GM12878 (cell line): ENCODE measurements around the gene GNL3L.
"Not testable (repeated sequence)": the region's sequence is repeated elsewhere in the genome, so short reads cannot be mapped to it uniquely, and the experiment has no call there.

Experiments used
- BRCA1 ChIP-seq: IDR thresholded peaks from 2 replicates; pipeline ENCODE4 v1.6.1; 2011; ENCODE audit warnings: low read depth, low read length, improper control_type of control experiment
- EZH2 ChIP-seq: IDR thresholded peaks from 2 replicates; pipeline ENCODE4 v1.6.1; 2012; ENCODE audit warnings: low read depth, mild to moderate bottlenecking, control low read depth, inconsistent platforms, low read length, borderline replicate concordance; ENCODE audit not compliant: control insufficient read depth
- HDAC6 ChIP-seq: fragments of 200-600 bp; sonication (generic); IDR thresholded peaks from one replicate; pipeline ENCODE4 v1.8.0; 2017; ENCODE audit warnings: antibody characterized with exemption; ENCODE audit not compliant: unreplicated experiment
- MYC ChIP-seq: IDR thresholded peaks from 2 replicates; pipeline ENCODE4 v1.6.1; 2011; ENCODE audit warnings: mild to moderate bottlenecking, low read length, moderate library complexity, inconsistent platforms; ENCODE audit not compliant: insufficient read depth, insufficient replicate concordance, insufficient read length, severe bottlenecking
- POLR2A ChIP-seq: IDR thresholded peaks from 2 replicates; pipeline ENCODE4 v1.6.1; 2011; ENCODE audit warnings: low read depth, mild to moderate bottlenecking, low read length
- RAD21 ChIP-seq: IDR thresholded peaks from 2 replicates; pipeline ENCODE4 v1.6.1; 2011; ENCODE audit warnings: mild to moderate bottlenecking, low read depth, low read length, moderate library complexity; ENCODE audit not compliant: insufficient read depth
- SREBF2 ChIP-seq: IDR thresholded peaks from 2 replicates; pipeline ENCODE4 v1.6.1; 2012; ENCODE audit warnings: mild to moderate bottlenecking, low read length
- TF ChIP-seq, protein P1 (sequence below), 3 experiments: IDR thresholded peaks in 2 of 3; conservative IDR thresholded peaks in 1 of 3; 2 replicates each; pipeline ENCODE4 v1.5.1; 2011; ENCODE audit warnings: low read depth in 3 of 3, low read length in 3 of 3, mild to moderate bottlenecking in 3 of 3, control low read depth in 2 of 3, moderate library complexity in 2 of 3, inconsistent platforms in 1 of 3, mixed read lengths in 1 of 3; ENCODE audit not compliant: control insufficient read depth in 2 of 3, insufficient read depth in 1 of 3; ENCODE audit errors: extremely low read depth in 1 of 3

DNA sequence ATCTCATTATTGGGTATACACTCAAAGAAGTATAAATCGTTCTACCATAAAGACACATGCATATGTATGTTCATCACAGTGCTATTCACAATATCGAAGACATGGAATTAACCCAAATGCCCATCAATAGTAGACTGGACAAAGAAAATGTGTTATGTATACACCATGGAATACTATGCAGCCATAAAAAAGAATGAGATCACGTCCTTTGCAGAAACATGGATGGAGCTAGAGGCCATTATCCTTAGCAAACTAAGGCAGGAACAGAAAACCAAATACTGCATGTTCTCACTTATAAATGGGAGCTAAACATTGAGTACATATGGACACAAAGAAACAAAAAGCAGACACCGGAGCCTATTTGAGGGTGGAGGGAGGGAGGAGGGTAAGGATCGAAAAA lies 40.2 kb upstream of the GNL3L start:
- TF ChIP-seq HDAC6, POLR2A, RAD21, MYC, BRCA1, EZH2, SREBF2: not testable (repeated sequence)
- TF ChIP-seq, protein P1, sequence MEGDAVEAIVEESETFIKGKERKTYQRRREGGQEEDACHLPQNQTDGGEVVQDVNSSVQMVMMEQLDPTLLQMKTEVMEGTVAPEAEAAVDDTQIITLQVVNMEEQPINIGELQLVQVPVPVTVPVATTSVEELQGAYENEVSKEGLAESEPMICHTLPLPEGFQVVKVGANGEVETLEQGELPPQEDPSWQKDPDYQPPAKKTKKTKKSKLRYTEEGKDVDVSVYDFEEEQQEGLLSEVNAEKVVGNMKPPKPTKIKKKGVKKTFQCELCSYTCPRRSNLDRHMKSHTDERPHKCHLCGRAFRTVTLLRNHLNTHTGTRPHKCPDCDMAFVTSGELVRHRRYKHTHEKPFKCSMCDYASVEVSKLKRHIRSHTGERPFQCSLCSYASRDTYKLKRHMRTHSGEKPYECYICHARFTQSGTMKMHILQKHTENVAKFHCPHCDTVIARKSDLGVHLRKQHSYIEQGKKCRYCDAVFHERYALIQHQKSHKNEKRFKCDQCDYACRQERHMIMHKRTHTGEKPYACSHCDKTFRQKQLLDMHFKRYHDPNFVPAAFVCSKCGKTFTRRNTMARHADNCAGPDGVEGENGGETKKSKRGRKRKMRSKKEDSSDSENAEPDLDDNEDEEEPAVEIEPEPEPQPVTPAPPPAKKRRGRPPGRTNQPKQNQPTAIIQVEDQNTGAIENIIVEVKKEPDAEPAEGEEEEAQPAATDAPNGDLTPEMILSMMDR (IDR thresholded peaks at IDR 0.05 in 2 of 3, conservative IDR thresholded peaks at IDR 0.05 in 1 of 3; ENCODE audit: control insufficient read depth in 2 of 3, extremely low read depth in 1 of 3, insufficient read depth in 1 of 3, low read depth in 3 of 3, low read length in 3 of 3), result not testable (repeated sequence)
